ENCODE results near the gene TAB2. TPM values are rescaled to one million over a fixed set of nuclear protein-coding genes. Genes with fewer than 3 reads are reported as not detected.

Gene TAB2
- total RNA-seq, 4 donors from 2014 or later: 63.7 to 73.5 (median 69.2) TPM

- TF ChIP-seq, protein P1, sequence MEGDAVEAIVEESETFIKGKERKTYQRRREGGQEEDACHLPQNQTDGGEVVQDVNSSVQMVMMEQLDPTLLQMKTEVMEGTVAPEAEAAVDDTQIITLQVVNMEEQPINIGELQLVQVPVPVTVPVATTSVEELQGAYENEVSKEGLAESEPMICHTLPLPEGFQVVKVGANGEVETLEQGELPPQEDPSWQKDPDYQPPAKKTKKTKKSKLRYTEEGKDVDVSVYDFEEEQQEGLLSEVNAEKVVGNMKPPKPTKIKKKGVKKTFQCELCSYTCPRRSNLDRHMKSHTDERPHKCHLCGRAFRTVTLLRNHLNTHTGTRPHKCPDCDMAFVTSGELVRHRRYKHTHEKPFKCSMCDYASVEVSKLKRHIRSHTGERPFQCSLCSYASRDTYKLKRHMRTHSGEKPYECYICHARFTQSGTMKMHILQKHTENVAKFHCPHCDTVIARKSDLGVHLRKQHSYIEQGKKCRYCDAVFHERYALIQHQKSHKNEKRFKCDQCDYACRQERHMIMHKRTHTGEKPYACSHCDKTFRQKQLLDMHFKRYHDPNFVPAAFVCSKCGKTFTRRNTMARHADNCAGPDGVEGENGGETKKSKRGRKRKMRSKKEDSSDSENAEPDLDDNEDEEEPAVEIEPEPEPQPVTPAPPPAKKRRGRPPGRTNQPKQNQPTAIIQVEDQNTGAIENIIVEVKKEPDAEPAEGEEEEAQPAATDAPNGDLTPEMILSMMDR (IDR thresholded peaks at IDR 0.05 in 4 of 5, conservative IDR thresholded peaks at IDR 0.05 in 1 of 5): no peak
- no peak for TF ChIP-seq POLR2A (IDR thresholded peaks at IDR 0.05)
- no peaks in the 10 kb centered on the region for H3K4me1 ChIP-seq
- DNase-seq (no peak), ATAC-seq (no peak)
- H3K4me3 ChIP-seq: no peak overlapping the region
- in situ Hi-C loops (cut with MboI; ENCODE audit: low sequenced_read_pairs in 4 of 4) (no loop called here), intact Hi-C loops (cut with DNase I; ENCODE audit: low total_unique reads) (no loop called here)
- H3K9me3 ChIP-seq: no peaks in the 10 kb centered on the region
- no peak overlapping the region for H3K27ac ChIP-seq
- no peaks in the 10 kb centered on the region for H3K36me3 ChIP-seq
- no peaks in the 10 kb centered on the region for H3K27me3 ChIP-seq
Measured at GRCh38 chr6:149271348-149272340, 45.9 kb upstream of the TAB2 start.

DNA sequence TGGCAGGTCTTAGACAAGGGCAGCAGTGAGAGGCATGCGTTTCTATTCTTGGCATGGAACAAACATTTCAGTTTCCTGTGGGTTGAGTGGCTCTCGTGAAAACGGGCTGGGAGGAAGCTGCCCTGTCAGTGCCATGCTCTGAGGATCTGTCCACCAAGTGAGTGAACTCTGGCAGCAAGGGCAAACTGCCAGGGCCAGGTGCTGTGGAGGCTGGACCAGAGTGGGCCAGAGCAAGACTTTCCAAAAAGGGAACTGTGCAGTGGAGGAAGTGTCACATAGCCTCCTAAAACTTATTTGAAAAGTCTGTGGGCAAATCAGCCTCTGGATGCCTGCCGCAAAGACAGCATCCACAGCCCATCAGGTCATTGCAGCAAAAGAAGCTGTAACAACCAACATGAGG, 44.2 kb upstream of the TAB2 start:
- H3K36me3 ChIP-seq: no peaks in the 10 kb centered on the region
- H3K4me3 ChIP-seq: no peak overlapping the region
- no peaks in the 10 kb centered on the region for H3K4me1 ChIP-seq
- no peaks in the 10 kb centered on the region for H3K27me3 ChIP-seq
- H3K9me3 ChIP-seq: no peaks in the 10 kb centered on the region
- H3K27ac ChIP-seq: no peak overlapping the region
- intact Hi-C loops (cut with DNase I; ENCODE audit: low total_unique reads): no loop called here
- ATAC-seq: no peak
- in situ Hi-C loops (cut with MboI; ENCODE audit: low sequenced_read_pairs in 4 of 4): no loop called here
- no peak for DNase-seq
- no peak for TF ChIP-seq POLR2A (IDR thresholded peaks at IDR 0.05)
- TF ChIP-seq, protein P1 (IDR thresholded peaks at IDR 0.05 in 4 of 5, conservative IDR thresholded peaks at IDR 0.05 in 1 of 5): no peak

DNA sequence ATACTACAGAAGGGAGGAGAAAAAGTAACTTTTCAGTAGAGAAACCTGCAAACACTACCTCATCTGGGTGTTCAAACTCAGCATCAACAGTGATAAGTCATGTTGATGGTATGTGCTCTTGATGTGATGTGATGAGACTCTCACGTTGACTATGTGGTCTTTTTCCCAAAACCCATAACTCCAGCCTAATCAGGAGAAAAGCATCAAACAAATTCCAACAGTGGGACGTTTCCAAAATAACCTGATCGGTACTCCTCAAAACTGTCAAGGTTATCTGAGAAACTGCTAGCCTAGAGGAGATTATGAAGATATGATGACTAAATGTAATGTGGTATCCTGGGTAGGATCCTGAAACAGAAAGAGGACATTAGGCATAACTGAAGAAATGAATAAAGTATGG, 41.9 kb upstream of the TAB2 start:
- no peaks in the 10 kb centered on the region for H3K9me3 ChIP-seq
- intact Hi-C loops (cut with DNase I; ENCODE audit: low total_unique reads) (no loop called here), in situ Hi-C loops (cut with MboI; ENCODE audit: low sequenced_read_pairs in 4 of 4) (no loop called here)
- TF ChIP-seq, protein P1 (IDR thresholded peaks at IDR 0.05 in 4 of 5, conservative IDR thresholded peaks at IDR 0.05 in 1 of 5): no peak
- TF ChIP-seq POLR2A (IDR thresholded peaks at IDR 0.05): no peak
- H3K27me3 ChIP-seq: no peaks in the 10 kb centered on the region
- H3K4me3 ChIP-seq: no peak overlapping the region
- ATAC-seq (no peak), DNase-seq (no peak)
- no peaks in the 10 kb centered on the region for H3K4me1 ChIP-seq
- H3K27ac ChIP-seq: no peak overlapping the region
- H3K36me3 ChIP-seq: no peaks in the 10 kb centered on the region

- no peak for ATAC-seq
- H3K27ac ChIP-seq: no peak overlapping the region
- no peaks in the 10 kb centered on the region for H3K27me3 ChIP-seq
- no peak overlapping the region for H3K4me3 ChIP-seq
- intact Hi-C loops (cut with DNase I; ENCODE audit: low total_unique reads): no loop called here
- no peak for TF ChIP-seq POLR2A (IDR thresholded peaks at IDR 0.05)
- TF ChIP-seq, protein P1 (IDR thresholded peaks at IDR 0.05 in 4 of 5, conservative IDR thresholded peaks at IDR 0.05 in 1 of 5): no peak
- no peaks in the 10 kb centered on the region for H3K36me3 ChIP-seq
- no peak for DNase-seq
- no peaks in the 10 kb centered on the region for H3K4me1 ChIP-seq
- no peaks in the 10 kb centered on the region for H3K9me3 ChIP-seq
- in situ Hi-C loops (cut with MboI; ENCODE audit: low sequenced_read_pairs in 4 of 4): no loop called here
Measured at GRCh38 chr6:149277621-149278020, 39.9 kb upstream of the TAB2 start.
